ENCODE data around the gene FZD8.

DNA sequence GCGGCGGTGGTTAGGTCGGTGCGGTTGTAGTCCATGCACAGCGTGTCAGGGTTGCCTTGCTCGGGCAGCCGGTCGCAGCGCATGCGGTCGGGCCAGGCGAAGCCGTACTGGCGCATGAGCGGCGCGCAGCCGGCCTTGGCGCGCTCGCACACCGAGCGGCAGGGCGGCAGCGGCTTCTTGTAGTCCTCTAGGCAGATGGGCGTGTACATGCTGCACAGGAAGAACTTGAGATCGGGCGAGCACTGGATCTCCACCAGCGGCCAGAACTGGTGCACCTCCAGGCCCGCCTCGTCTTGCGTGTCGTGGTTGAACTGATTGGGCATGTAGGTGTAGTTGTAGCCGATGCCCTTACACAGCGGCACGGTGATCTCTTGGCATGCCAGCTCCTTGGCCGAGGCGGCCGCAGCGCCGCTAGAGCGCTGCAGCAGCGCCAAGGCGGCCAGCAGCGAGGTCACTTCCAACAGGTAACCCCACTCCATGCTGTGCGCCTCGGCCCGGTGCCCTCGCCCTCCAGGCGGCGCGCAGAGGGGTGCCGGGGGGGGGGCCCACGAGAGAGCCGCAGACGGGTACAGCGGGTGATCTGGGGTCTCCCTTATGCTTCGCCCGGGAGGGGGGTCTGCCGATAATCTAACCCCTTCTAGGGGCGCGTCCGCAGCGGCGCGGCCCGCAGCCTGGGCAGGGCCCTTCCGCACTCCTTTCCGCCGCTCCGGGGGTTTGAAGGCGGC, 983 bp downstream of the FZD8 start:
- no peak for TF ChIP-seq ZFP3 (CRISPR knock-in tag; IDR thresholded peaks at IDR 0.05)
- no peak for TF ChIP-seq BACH2 (CRISPR knock-in tag; IDR thresholded peaks at IDR 0.05; ENCODE audit: borderline replicate concordance)
- no peak for TF ChIP-seq GLIS3 (CRISPR knock-in tag; IDR thresholded peaks at IDR 0.05)

Measured in SK-N-SH treated with all-trans-retinoic acid at 6 μM for 48 hours (cell line).